Measurements from ENCODE around the gene MCUB.
"Not testable (repeated sequence)": the region's sequence is repeated elsewhere in the genome, so short reads cannot be mapped to it uniquely, and the experiment has no call there.

MCUB gene

GRCh38 chr4:109678472-109678871 is 118.4 kb downstream of the MCUB start:
- in situ Hi-C loops (cut with MboI; ENCODE audit: low sequenced_read_pairs) = not testable (repeated sequence)

- in situ Hi-C loops (cut with MboI; ENCODE audit: low sequenced_read_pairs) = not testable (repeated sequence)
These were observed 118.9 kb downstream of the MCUB start for GRCh38 chr4:109678925-109679324.

DNA sequence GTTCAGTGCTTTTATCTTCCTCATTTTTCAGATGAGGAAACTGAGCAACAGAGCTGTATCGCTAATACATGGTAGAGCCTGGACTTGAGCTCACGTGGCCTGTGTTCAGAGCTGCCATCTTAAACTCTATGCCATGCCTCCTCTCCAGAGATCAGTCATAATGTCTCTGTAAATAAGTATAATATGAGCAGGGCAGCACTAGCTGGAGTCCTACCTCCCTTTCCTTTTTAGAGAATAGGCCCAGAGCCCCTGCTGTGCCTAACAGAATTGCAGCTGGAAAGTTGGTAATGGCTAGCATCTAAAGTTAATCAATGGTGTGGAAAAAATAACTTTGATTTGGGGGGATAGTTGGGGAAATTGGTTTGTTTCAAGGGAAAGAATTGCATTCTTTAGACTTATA is 122.8 kb downstream of the MCUB start:
- in situ Hi-C loops (cut with MboI; ENCODE audit: low sequenced_read_pairs) = no loop called here

- in situ Hi-C loops (cut with MboI; ENCODE audit: low sequenced_read_pairs) = no loop called here
These were observed 123.7 kb downstream of the MCUB start for GRCh38 chr4:109683621-109684253.

- in situ Hi-C loops (cut with MboI; ENCODE audit: low sequenced_read_pairs) = no loop called here
These were observed 124.7 kb downstream of the MCUB start for GRCh38 chr4:109684727-109685126.

DNA sequence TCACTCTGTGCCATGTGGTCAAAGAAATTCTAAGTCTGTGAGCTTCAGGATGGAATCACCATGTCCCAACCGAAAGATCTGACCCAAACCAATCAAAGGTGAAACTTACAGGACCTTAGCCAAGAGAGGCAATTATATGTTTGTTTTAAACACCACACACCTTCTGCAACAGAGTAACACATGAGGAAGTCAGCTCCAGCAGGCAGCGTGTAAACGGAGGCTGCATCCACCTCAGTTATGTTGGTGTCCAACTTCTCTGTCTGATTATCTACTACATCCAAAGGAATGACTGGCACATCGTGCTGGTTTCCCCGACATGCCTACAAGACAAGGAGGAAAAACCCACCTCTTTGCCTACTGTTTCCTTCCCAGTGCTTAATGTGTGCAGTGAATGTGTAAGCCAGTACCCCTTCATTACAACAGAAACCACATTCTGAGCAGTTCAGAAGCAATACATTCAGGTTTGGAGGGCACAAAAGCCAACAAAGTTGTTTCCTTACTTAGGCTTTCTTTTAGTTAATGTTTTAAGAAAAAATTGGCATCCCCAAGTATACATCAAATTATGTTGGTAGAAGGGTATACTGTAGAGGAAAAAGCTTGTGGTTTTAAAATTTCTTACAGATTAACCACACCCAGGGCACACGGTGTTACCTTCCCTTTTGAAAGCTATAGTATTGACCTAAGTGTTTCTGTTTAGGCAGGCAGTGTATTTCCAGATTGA is 130.8 kb downstream of the MCUB start:
- in situ Hi-C loops (cut with MboI; ENCODE audit: low sequenced_read_pairs) = no loop called here

GRCh38 chr4:109691411-109691920 is 131.4 kb downstream of the MCUB start:
- in situ Hi-C loops (cut with MboI; ENCODE audit: low sequenced_read_pairs) = no loop called here

DNA sequence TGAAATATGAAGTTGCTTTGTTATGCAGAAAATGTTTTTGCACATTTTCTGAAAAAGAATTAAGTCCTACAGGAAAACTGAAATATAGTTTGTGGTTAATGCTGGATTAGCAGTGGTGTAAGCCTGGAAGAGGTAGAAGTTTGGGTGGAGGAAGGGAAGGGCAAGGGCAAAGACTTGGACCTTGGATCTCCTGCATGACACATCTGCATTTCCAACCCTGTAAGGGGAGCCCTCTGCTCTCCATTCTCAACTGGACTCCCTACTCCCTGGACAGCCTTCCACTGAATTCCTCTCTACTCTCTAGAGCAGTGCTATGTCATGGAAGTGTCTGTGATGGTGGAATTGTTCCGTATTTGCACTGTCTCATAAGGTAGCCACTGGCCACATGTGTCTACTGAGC is 138.6 kb downstream of the MCUB start:
- in situ Hi-C loops (cut with MboI; ENCODE audit: low sequenced_read_pairs) = no loop called here

DNA sequence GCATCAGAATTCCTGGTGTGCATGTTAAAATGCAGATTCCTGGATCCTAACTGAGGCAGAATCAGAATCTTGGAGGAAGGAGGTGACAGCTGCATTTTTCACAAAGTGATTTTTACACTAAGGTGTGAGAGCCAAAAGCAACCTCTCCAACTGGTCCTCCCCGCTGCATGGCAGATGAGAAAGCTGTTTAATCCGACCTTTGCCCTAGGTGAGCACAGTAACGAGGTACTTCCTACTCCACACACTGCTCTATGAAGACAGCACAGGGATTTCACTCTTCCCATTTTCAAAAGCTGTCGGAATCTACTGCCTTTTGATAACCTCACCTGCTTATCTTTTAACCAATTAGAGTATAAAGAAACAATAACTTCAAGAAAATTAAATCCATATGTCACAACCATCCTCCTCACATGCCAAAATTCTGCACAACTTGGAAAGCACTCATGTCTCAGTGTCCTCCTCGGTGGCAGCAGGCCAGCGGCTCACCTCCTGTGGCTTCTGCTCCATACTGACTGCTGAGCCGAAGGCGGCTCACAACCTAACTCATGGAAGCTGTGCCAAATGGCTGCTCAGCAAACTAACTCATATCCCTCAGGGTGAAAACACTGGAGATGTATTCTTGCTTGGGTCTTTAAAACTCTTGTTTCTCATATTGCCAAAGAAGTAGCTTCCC is 139.6 kb downstream of the MCUB start:
- in situ Hi-C loops (cut with MboI; ENCODE audit: low sequenced_read_pairs) = no loop called here

DNA sequence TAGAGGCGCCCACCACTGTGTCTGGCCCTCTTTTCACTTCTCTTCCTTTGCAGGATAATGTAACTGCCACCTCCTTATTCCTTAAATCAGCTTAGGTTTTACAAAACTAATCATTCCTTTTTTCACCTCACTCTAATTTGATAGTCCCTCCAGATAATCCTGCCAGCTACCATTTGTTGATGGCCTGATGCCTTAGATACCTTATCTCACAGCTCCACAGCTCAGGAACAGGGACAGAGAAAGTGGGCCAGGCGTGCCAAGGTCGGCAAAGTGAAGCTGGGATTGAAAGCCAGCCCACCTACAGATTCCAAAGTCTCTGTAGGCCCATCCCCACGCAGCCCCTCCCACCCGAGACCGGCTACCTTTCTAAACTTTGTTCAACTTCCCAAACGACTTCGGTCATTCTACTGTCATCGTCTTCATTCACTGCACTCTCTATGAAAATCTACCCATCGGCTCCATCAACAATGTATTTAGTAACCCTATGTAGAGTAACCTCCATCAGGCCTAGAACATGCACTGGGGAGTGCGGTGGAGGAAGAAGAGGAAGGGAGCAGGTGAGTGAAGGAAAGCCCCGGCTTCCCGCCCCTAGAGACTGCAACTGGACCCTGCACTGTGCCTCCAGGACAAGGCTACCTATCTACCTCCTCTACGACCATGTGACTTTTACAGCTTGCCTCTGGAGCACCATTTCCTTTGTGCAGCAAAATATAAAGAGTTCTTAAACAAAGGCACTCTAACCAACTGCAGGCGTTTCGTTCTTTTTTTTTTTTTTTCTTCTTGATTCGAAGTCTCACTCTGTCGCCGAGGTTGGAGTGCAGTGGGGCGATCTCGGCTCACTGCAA is 141.7 kb downstream of the MCUB start:
- in situ Hi-C loops (cut with MboI; ENCODE audit: low sequenced_read_pairs) = no loop called here

GRCh38 chr4:109702950-109703663 is 143.1 kb downstream of the MCUB start, which contains the start of gene CASP6:
CASP6 (minus strand) TSS chr4:109703445; CDS start chr4:109703395, 50 bp downstream.
- in situ Hi-C loops (cut with MboI; ENCODE audit: low sequenced_read_pairs) = no loop called here

DNA sequence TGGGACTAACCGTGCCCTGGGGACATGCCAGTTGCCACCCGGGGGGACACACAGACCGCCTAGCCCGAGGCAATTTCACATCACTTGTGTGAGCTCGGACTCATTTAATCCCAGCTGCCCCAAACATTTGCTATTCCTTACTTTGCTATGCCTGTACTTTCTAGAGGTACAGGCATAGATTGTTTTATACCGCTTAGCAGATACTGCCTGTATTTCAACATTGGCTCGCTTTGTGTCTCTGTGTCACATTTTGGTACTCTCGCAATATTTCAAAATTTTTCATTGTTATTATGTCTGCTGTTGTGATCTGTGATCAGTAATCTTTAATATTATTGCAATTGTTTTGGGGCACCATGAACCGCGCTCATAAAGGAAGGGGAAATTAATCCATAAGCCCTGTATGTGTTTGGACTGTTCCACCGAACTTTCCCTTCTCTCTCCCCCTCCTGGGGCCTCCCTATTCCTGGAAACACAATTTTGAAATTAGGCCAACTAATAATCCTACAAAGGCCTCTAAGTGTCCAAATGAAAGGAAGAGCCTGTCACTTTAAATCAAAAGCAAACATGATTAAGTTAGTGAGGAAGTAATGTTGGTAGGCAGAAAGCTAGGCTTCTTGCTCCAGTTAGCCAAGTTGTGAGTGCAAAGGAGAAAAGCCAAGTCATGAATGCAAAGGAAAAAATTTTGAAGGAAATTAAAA is 143.8 kb downstream of the MCUB start:
- in situ Hi-C loops (cut with MboI; ENCODE audit: low sequenced_read_pairs) = no loop called here

DNA sequence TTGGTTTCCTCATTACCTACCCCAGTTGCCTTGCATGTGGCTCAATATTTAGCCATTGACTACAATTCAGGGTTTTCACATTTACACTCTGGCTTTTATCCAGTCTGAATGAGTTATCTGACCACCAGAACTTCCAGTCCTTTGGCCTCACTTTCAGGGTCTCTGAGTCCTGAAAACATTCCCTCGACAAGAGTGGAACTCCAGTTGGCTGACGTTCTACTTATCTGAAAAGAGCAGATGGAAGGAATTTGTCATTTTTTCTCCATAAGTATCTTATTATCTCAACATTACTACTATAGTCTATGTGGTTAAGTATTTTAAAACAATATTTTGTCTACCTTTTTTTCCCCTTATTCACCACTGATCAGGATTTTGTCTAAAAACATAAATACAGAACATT is 148.4 kb downstream of the MCUB start:
- in situ Hi-C loops (cut with MboI; ENCODE audit: low sequenced_read_pairs) = no loop called here

DNA sequence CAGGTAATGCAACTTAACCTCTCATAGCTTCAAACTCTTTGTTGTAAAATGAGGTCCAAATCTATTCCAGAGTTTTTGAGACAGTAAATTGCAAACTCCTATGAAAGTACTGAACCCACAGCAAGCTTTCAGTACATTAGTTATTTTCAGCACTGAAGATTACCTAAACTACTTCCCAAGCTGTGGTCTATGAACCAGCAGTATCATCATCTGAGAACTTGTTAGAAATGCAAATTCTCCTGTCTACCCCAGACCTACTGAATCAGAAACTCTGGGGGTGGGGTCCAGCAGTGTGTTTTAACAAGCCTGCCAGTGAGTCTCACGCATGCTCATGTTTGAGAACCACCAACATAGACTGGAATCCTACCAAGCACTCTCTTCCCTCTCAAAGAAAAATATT is 148.9 kb downstream of the MCUB start:
- in situ Hi-C loops (cut with MboI; ENCODE audit: low sequenced_read_pairs) = no loop called here

DNA sequence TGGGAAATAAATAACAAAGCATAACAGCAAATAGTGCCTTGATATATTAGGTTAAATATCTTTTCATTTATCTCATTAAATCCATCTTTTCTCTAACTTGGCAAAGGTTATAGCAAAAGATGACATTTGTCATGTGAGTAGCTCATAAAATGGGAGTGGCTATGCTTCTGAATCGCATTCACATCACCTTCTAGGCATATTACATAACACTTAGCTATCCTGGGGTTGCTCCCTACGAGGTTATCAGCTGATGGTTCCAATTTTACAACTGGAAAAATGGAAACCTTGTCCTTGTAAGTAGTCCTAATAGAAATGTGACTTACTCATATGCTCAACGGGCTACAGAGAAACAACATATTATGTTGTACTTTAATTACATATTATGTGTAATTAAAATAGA is 153.5 kb downstream of the MCUB start:
- in situ Hi-C loops (cut with MboI; ENCODE audit: low sequenced_read_pairs) = no loop called here

DNA sequence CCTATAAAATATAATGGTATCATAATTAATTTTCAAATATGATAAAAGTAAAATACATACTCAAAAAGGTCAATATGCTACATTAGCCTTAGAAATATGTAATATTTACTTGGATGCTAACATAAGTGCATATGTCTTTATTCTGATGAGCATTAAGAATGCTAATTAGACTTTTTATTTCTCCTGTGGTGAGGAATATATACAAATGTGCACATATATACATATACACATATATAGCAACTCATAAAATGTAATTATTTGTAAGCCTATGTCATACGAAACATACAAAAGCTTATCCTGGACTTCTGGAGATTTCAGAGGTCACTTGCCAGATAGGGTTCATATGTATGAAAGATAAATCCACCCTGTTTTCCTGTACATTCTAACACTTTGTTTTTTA is 158.7 kb downstream of the MCUB start:
- in situ Hi-C loops (cut with MboI; ENCODE audit: low sequenced_read_pairs) = no loop called here

GRCh38 chr4:109719604-109720003 is 159.6 kb downstream of the MCUB start:
- in situ Hi-C loops (cut with MboI; ENCODE audit: low sequenced_read_pairs) = no loop called here

GRCh38 chr4:109721033-109721432 is 161.0 kb downstream of the MCUB start:
- in situ Hi-C loops (cut with MboI; ENCODE audit: low sequenced_read_pairs) = no loop called here

DNA sequence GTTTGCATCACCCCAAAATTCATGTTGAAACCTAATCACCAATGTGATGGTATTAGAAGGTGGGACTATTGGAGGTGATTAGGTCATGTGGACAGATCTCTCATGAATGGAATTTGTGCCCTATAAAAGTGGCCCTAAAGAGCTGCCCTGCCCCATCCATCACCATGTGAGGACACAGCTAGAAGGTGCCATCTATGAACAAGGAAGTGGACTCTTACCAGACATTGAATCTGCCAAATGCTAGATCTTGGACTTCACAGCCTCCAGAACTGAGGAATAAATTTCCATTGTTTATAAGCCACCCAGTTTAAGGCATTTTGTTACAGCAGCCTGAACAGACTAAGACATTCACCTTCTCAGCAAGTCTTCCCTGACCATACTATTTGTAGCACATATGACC is 162.3 kb downstream of the MCUB start:
- in situ Hi-C loops (cut with MboI; ENCODE audit: low sequenced_read_pairs) = no loop called here

DNA sequence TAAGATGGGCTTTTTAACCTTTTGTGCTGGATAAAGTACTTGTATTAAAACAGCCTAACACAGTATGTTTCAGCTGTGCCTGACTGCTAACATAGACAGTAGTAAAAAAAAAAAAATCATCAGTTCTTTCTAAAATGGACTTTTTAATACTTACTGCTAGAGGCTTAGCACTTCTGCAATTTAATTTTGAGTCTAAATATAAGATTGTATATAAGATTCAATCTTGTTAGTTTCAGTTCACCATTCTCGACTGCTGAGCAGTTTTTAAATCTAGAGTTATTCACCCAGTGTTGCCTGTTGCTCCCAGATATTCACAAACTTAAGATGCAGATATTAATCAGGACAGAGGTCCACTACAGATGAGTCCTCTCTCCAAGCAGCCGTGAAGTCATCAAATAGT is 163.1 kb downstream of the MCUB start:
- in situ Hi-C loops (cut with MboI; ENCODE audit: low sequenced_read_pairs) = no loop called here
